Activated T-helper 17 cell treated with anti-CD3 and anti-CD28 coated beads, Interleukin-2, amount 50 U/mL, for 72 hours (primary cell): Measurements from ENCODE around the gene DDX39A. TPM values are rescaled to one million over a fixed set of nuclear protein-coding genes. Genes with fewer than 3 reads are reported as not detected.

Experiments used
- total RNA-seq, 2 donors: library from RNA; stranded (reverse); gene quantifications; one replicate each; pipeline ENCODE4 v1.2.3, GENCODE V29; 2022

Gene DDX39A
- total RNA-seq, 2 donors from 2014 or later = 132 to 260 TPM

Other genes starting within 250 kb of the DDX39A start
- gene ADGRL1, start 213.2 kb downstream of the DDX39A start, total RNA-seq = 1 to 10 TPM; 3.9 to 8.4 TPM
- gene ADGRE5, start 37.9 kb downstream of the DDX39A start, total RNA-seq = 100 to 1,000 TPM; 184 to 261 TPM
- 100 to 1,000 TPM; 121 to 171 TPM for gene PKN1, start 14.0 kb upstream of the DDX39A start, total RNA-seq
- gene PTGER1, start 56.0 kb upstream of the DDX39A start, total RNA-seq = under 1 TPM in 1 of 2 donors, not detected in 1; 0.17 TPM
- 10 to 100 TPM; 23.4 to 44.9 TPM for gene GIPC1, start 76.8 kb upstream of the DDX39A start, total RNA-seq
- 100 to 1,000 TPM in 1 of 2 donors, 10 to 100 TPM in 1; 79.4 to 140 TPM for gene DNAJB1, start 99.1 kb upstream of the DDX39A start, total RNA-seq
- 100 to 1,000 TPM; 100 to 139 TPM for gene TECR, start 110.3 kb upstream of the DDX39A start, total RNA-seq
- gene NDUFB7, start 152.7 kb upstream of the DDX39A start, total RNA-seq = 100 to 1,000 TPM in 1 of 2 donors, 10 to 100 TPM in 1; 79.7 to 132 TPM
- gene CLEC17A, start 163.7 kb upstream of the DDX39A start, total RNA-seq = 1 to 10 TPM in 1 of 2 donors, under 1 TPM in 1; 0.78 to 2.0 TPM